Esophagus squamous epithelium (tissue), 4 donors: Measurements from ENCODE around the gene MBTPS2.

Experiments used
- CTCF ChIP-seq, 6 experiments: fragments of 450-650 bp in 4 of 6; fragments of 200-600 bp in 2 of 6; sonication (generic) in 2 of 6; IDR thresholded peaks; one replicate each; pipeline ENCODE4 v1.5.1; 2016 to 2019; ENCODE audit warnings: antibody characterized with exemption in 6 of 6, mild to moderate bottlenecking in 4 of 6, moderate library complexity in 4 of 6
- POLR2A ChIP-seq, 4 donors: fragments of 450-650 bp; IDR thresholded peaks; one replicate each; pipeline ENCODE4 v1.6.1; 2017; ENCODE audit warnings: antibody characterized with exemption in 4 of 4, mild to moderate bottlenecking in 4 of 4, moderate library complexity in 3 of 4

- no peak for TF ChIP-seq POLR2A (IDR thresholded peaks at IDR 0.05)
- TF ChIP-seq CTCF (IDR thresholded peaks at IDR 0.05), result no peak
These were observed 37.3 kb upstream of the MBTPS2 start for GRCh38 chrX:21802054-21802670.
